Measurements from ENCODE around the gene PDE6A. TPM values are rescaled to one million over a fixed set of nuclear protein-coding genes. Genes with fewer than 3 reads are reported as not detected.

Gene PDE6A
- polyA plus RNA-seq, 2 of the 4 experiments (the other 2 are of a cell fraction) = 0.28 to 0.35 TPM

DNA sequence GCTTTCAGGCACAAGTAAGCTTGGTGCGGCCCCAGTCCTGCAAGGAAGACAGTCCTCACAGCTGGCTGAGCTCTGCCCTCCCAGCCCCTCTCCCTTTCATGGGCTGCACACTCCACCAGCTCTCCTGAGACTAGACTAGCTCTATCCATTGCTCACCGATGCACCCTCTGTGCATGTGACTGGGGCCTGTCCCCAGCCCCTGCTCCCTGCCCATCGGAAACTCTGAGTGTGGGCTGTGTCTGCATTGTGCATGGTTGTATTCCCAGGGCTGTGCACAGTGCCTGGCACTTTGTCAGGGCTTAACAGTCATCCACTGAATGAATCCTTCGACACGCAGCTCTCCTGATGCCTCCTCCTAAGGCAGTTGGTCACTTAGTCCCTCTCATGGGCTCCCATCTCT is 122.3 kb downstream of the PDE6A start:
- no peak for ATAC-seq
- WGBS (ENCODE audit: missing lambda C conversion rate) = 92% methylated on average over 5 of the region's 5 CpGs
- no peaks in the 10 kb centered on the region for H3K9me3 ChIP-seq
- FAIRE-seq = no peak
- H3K4me2 ChIP-seq = no peak overlapping the region
- DNase-seq (ENCODE audit: low read depth in 1 of 2, low spot score in 1 of 2) = no peak
- no peak overlapping the region for H3K27ac ChIP-seq
- CTCF ChIA-PET = interaction anchor here (0.6 to 29.2 kb wide), 14 partner anchors 8 to 207 kb away, joined by 3 to 768 read pairs (median 8); no protein-coding TSS in a partner anchor
- TF ChIP-seq FOSB (CRISPR knock-in tag; IDR thresholded peaks at IDR 0.05) = no peak
- no peak for TF ChIP-seq ZSCAN20 (CRISPR knock-in tag; IDR thresholded peaks at IDR 0.05)
- TF ChIP-seq EP300 (IDR thresholded peaks at IDR 0.05) = no peak
- no peak for TF ChIP-seq EHF (CRISPR knock-in tag; IDR thresholded peaks at IDR 0.05)
- TF ChIP-seq ZNF302 (CRISPR knock-in tag; IDR thresholded peaks at IDR 0.05) = no peak
- TF ChIP-seq, protein P1, sequence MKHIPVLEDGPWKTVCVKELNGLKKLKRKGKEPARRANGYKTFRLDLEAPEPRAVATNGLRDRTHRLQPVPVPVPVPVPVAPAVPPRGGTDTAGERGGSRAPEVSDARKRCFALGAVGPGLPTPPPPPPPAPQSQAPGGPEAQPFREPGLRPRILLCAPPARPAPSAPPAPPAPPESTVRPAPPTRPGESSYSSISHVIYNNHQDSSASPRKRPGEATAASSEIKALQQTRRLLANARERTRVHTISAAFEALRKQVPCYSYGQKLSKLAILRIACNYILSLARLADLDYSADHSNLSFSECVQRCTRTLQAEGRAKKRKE (CRISPR knock-in tag; IDR thresholded peaks at IDR 0.05; ENCODE audit: low read depth) = no peak
- no peak for TF ChIP-seq FOXS1 (CRISPR knock-in tag; IDR thresholded peaks at IDR 0.05)
- TF ChIP-seq, protein P2, sequence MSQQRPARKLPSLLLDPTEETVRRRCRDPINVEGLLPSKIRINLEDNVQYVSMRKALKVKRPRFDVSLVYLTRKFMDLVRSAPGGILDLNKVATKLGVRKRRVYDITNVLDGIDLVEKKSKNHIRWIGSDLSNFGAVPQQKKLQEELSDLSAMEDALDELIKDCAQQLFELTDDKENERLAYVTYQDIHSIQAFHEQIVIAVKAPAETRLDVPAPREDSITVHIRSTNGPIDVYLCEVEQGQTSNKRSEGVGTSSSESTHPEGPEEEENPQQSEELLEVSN (IDR thresholded peaks at IDR 0.05; ENCODE audit: borderline replicate concordance, low read depth) = no peak
- no peak for TF ChIP-seq RFX5 (IDR thresholded peaks at IDR 0.05)
- no peak for TF ChIP-seq POLR2AphosphoS2 (conservative IDR thresholded peaks at IDR 0.05; ENCODE audit: low read length)
- no peaks in the 10 kb centered on the region for H3K4me1 ChIP-seq
- H3K4me3 ChIP-seq = no peak overlapping the region
- POLR2A ChIA-PET = no interaction called here

DNA sequence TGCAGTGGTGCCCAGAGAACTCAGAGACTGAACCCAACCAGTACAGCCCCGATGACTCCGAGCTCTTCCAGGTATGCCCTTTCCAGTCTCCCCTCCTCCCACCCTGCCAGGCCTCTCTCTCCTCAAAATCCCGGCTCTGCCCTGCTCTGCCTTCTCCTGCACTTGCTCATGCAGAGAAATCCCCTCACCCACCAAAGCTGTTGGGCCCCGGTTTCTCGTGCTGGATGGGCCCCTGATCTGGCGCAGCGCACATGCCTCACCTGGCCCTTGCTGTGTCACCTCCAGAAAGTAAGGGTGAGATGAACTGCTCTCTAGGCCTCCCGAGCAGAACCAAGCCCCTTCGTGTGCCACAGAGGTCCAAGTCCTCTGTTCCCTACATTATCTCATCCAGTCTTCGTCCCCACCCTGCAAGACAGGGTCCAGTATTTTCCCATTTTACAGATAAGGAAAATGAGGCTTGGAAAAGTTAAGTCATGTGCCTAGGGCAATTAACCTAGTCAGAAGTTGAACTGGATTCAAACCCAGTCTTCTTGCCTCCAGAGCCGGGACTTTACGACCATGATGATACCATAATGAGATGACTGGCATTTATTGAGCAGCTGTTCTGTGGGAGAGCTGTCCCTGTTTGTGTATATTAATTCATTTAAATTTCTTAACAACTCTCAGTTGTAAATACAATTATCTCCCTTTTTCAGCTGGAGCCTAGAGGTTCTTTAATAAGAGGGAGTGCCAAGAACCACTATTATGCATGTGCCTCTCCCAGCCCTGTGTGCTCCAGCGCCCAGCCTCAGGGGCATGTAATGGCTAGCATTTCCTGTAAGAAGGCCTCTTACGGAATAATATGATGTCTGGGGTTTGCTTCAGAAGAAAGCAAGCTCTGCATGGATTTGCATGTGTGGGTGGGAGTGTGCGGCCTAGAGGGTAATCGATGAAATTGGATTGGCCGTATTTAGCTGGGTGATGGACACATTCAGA is 123.8 kb downstream of the PDE6A start:
- ChIA-PET POLR2A (no interaction called here), CTCF (interaction anchor here (1.1 to 29.2 kb wide), 9 partner anchors 9 to 202 kb away, joined by 4 to 768 read pairs (median 11); no protein-coding TSS in a partner anchor)
- no peak overlapping the region for H3K4me3 ChIP-seq
- no peak overlapping the region for H3K27ac ChIP-seq
- DNase-seq (ENCODE audit: low read depth in 1 of 2, low spot score in 1 of 2) (no peak), ATAC-seq (no peak), FAIRE-seq (no peak)
- H3K4me1 ChIP-seq = no peaks in the 10 kb centered on the region
- TF ChIP-seq NPAS2 (CRISPR knock-in tag; IDR thresholded peaks at IDR 0.05; ENCODE audit: borderline replicate concordance) (no peak), NFE2L2 (conservative IDR thresholded peaks at IDR 0.05; ENCODE audit: low read length) (peak; percentile 67)
- 92% methylated on average over 17 of the region's 17 CpGs for WGBS (ENCODE audit: missing lambda C conversion rate)
- no peaks in the 10 kb centered on the region for H3K9me3 ChIP-seq
- no peak overlapping the region for H3K4me2 ChIP-seq

DNA sequence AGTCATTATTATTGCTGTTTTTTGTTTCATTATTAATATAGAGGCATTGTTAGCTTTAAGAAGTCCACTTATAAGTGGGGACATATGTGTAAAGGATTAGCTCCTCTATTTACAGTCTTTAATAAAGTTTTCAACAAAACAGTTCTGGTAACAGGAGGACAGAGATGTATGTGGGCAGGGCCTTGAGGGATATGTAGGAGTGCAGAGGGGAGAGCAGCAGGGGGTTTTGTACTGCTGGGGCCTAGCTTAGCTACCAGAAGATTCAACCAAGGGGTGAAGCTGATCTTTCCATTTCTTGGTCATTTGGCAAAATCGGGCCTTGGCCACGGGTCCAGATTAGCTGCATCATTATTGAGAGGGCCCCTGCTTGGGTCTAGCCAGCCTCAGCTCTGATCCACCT is 124.6 kb downstream of the PDE6A start:
- Histone ChIP-seq H3K4me2 (no peak overlapping the region), H3K4me1 (no peaks in the 10 kb centered on the region), H3K9me3 (no peaks in the 10 kb centered on the region), H3K4me3 (no peak overlapping the region), H3K27ac (no peak overlapping the region)
- ChIA-PET POLR2A (no interaction called here), CTCF (interaction anchor here (1.1 to 29.2 kb wide), 7 partner anchors 8 to 201 kb away, joined by 4 to 768 read pairs (median 20); no protein-coding TSS in a partner anchor)
- TF ChIP-seq EHMT2 (IDR thresholded peaks at IDR 0.05; ENCODE audit: low read depth) = no peak
- TF ChIP-seq CHD2 (IDR thresholded peaks at IDR 0.05; ENCODE audit: low read length, partially characterized antibody) = no peak
- 88% methylated on average over 2 of the region's 2 CpGs for WGBS (ENCODE audit: missing lambda C conversion rate)
- DNase-seq (ENCODE audit: low read depth in 1 of 2, low spot score in 1 of 2) (no peak), FAIRE-seq (no peak), ATAC-seq (no peak)

DNA sequence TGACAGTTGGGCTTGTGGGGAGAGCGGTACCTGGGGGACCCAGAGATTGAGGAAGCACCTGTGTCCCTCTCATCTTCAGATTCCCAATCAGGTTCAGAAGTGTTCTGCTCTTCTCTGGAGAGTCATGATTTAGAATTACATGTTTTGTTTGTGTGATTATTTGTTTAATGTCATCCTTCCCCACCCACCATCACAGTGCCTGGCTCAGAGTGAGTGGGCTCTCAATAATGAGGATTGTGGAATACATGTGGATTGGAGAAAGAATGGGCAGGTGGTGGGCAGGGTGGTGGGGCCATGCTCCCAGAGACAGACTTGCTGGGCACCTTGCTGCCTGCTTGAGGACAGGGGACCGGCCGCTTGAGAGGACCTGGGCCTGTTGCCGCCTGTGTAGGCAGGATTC is 126.5 kb downstream of the PDE6A start:
- POLR2A ChIA-PET = no interaction called here
- Histone ChIP-seq H3K27ac (no peak overlapping the region), H3K4me2 (no peak overlapping the region), H3K4me1 (no peaks in the 10 kb centered on the region), H3K9me3 (no peaks in the 10 kb centered on the region), H3K4me3 (no peak overlapping the region)
- no peak for FAIRE-seq
- DNase-seq (ENCODE audit: low read depth in 1 of 2, low spot score in 1 of 2) = no peak
- WGBS (ENCODE audit: missing lambda C conversion rate) = 96% methylated on average over 4 of the region's 4 CpGs
- ATAC-seq = no peak
- CTCF ChIA-PET = interaction anchor here (1.0 to 6.5 kb wide), 5 partner anchors 9 to 182 kb away, joined by 3 to 54 read pairs (median 4); no protein-coding TSS in a partner anchor
- TF ChIP-seq EHMT2 (IDR thresholded peaks at IDR 0.05; ENCODE audit: low read depth) = no peak
- TF ChIP-seq POLR2A (IDR thresholded peaks at IDR 0.05; ENCODE audit: low read length) = no peak
- no peak for TF ChIP-seq ZFP36 (IDR thresholded peaks at IDR 0.05; ENCODE audit: borderline replicate concordance, partially characterized antibody)
- no peak for TF ChIP-seq GATA3 (IDR thresholded peaks at IDR 0.05; ENCODE audit: borderline replicate concordance)
- no peak for TF ChIP-seq NFE2L2 (conservative IDR thresholded peaks at IDR 0.05; ENCODE audit: low read length)
- TF ChIP-seq CHD4 (IDR thresholded peaks at IDR 0.05; ENCODE audit: borderline replicate concordance) = no peak
- no peak for TF ChIP-seq JUN (IDR thresholded peaks at IDR 0.05)
- TF ChIP-seq, protein P3, sequence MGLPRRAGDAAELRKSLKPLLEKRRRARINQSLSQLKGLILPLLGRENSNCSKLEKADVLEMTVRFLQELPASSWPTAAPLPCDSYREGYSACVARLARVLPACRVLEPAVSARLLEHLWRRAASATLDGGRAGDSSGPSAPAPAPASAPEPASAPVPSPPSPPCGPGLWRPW (IDR thresholded peaks at IDR 0.05) = no peak
- TF ChIP-seq TP53 (CRISPR knock-in tag; IDR thresholded peaks at IDR 0.05) = no peak
- no peak for TF ChIP-seq EHF (CRISPR knock-in tag; IDR thresholded peaks at IDR 0.05)
- no peak for TF ChIP-seq RARB (CRISPR knock-in tag; IDR thresholded peaks at IDR 0.05)
- TF ChIP-seq ESRRA (IDR thresholded peaks at IDR 0.05; ENCODE audit: borderline replicate concordance, low read length) = no peak
- no peak for TF ChIP-seq HOXA7 (CRISPR knock-in tag; IDR thresholded peaks at IDR 0.05)
- no peak for TF ChIP-seq RCOR1 (IDR thresholded peaks at IDR 0.05; ENCODE audit: low read depth, low read length)
- TF ChIP-seq KDM5A (IDR thresholded peaks at IDR 0.05) = no peak
- TF ChIP-seq, protein P1 (CRISPR knock-in tag; IDR thresholded peaks at IDR 0.05; ENCODE audit: low read depth) = no peak
- TF ChIP-seq, protein P4, sequence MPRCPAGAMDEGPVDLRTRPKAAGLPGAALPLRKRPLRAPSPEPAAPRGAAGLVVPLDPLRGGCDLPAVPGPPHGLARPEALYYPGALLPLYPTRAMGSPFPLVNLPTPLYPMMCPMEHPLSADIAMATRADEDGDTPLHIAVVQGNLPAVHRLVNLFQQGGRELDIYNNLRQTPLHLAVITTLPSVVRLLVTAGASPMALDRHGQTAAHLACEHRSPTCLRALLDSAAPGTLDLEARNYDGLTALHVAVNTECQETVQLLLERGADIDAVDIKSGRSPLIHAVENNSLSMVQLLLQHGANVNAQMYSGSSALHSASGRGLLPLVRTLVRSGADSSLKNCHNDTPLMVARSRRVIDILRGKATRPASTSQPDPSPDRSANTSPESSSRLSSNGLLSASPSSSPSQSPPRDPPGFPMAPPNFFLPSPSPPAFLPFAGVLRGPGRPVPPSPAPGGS (IDR thresholded peaks at IDR 0.05) = no peak

Measured in A549 (cell line).